HG02981 (cell line): ENCODE measurements around the gene PTAFR.
A peak's percentile ranks its signal among the peaks of the same experiment; 100 is the strongest.
"Not testable (repeated sequence)": the region's sequence is repeated elsewhere in the genome, so short reads cannot be mapped to it uniquely, and the experiment has no call there.

Experiments
- ATAC-seq: cut with Tn5 transposase; IDR thresholded peaks from one replicate; pipeline ENCODE4 v1.9.1; 2021; ENCODE audit warnings: mild to moderate bottlenecking, moderate library complexity; ENCODE audit not compliant: unreplicated experiment

PTAFR gene

DNA sequence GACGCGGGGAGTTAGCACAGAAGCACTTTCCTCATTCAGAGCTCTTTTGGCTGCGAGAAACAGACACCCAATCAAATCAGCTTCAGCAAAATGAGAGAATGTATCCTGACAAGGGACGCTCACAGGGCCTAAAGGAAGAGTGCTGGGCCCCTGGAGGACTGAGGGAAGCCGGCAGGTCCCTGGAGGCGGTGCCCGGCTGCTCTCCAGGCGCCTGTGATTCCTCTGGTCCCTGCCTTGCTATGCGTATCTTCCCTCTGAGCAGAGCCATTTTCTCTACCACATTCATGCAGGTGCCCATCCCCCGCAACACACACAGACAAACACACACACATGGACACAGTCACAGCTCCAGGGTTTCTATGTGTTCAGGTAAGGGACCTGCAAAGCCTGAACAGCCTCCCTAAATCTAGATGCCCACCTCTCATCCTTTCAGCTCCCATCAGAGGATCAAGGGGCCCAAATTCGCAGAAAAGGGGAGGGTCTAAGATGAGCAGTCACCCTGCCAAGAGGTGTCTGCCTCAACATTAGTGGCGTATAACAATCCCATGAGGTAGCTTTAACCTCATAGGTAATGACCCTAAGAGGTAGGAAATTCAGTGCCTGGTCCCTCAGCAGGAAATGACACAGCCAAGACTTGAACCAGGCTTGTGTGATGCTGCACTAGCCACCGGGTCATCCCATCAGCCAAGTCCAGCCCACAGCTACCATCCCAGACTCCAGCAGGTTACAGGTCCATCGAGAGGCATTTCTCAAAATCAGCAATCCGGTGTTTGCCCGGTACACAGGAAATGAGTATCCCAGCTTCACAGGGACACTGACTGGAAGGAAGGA, 29.0 kb downstream of the PTAFR start:
- ATAC-seq = peak; percentile 7

DNA sequence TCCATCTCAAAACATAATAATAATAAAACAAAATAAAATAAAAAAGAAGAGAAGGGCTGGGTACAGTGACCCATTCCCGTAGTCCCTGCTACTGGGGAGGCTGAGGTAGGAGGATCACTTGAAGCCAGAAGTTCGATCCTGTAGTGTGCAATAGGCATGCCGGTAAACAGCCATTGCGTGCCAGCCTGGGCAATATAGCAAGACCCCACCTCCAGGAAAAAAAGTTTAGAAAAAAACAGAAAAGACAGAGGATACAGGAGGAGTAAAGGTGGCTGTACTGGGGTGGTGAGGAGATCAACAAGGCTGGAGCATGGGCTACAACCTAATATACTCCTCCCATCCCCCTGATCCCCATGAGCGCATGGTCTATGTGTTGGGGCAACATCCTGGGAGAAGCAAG, 30.8 kb downstream of the PTAFR start:
- no peak for ATAC-seq

DNA sequence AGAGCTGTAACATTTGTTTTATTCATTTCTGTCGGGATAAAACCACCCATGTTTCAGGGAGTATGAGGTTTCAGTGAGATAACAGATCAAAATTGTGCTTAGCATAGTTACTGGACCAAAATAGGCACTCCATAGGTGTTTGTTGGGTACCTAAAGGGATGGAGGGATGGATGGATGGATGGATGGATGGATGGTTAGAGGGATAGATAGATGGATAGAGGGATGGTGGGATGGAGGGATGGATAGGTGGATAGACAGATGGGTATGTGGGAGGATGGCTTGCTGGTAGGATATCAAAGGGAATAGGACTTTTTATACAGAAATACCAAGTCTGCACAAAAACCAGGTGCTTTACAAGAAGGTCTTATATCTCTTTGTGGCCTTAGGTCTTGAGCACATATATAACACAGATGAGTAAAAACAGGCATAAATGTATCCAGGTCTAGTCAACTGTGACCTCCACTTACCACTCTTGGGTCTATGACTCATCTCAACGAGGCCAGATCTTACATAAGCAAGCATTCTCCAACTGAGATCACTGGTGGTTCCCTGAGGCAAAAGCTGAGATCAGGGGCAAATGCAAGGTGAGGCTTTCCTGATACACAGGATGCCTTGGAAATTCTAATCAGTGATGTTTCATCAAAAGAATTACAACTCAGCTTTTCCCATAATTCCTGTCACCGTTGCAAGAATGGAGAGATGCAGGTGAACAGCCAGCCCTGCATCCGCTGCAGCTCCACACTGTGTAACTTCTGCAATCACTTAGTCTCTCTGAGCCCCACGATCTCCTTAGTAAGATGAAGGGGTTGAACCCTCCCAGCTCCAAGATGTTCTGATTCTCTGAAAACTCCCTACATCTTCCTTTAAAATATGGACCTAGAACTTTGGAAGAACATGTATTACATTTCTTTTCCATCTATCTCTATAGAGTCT, 32.0 kb downstream of the PTAFR start:
- ATAC-seq = peak; percentile 85

DNA sequence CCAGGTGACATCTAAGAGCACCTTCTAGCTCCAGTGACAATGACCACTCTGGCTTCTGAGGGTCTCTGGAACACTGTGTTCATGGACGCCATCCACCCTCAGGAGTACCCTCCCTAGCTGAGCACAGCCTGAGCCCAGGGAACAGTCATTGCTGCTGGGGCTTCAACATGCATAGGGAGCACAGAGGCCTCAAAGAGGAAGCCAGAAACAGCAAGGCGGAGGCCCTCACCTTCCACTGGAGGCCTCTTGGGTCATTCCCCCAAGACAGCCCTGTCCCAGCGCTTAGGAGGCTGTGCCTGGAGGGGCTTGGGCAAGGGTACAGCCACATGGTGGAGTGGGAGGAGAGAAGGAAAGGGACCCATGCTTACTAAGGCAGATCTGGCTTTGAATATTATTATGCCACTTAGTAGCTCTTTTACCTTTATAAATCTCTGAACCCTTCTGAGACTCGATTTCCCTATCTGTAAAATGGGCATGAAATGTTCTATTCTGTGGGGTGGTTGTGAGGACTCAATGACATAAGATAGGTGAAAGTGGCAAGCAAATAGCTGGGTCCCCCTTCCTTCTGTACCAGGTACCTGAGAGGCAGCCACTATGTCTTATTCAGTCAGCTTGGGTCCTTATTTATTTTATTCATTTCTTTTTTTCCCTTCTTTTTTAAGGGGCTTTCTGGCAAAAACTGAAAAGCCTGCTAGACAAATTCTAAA, 32.8 kb downstream of the PTAFR start:
- no peak for ATAC-seq

DNA sequence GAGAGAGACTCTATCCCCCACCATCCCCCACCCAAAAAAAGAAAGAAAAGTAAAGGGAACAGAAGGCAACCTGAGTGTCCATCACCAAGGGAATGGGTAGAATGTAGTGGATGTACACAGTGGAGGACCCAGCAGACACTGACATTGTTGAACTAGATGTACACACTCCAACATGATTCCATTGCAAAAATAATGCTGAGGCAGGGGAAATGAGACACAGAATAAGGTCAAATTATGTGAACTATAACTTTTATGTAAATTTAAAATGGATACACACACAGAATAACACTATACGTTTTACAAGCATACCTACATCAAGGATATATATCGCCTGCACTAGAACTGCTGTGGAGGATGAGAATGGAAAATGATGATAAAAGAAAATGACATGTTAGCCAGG, 34.8 kb downstream of the PTAFR start:
- ATAC-seq = no peak

DNA sequence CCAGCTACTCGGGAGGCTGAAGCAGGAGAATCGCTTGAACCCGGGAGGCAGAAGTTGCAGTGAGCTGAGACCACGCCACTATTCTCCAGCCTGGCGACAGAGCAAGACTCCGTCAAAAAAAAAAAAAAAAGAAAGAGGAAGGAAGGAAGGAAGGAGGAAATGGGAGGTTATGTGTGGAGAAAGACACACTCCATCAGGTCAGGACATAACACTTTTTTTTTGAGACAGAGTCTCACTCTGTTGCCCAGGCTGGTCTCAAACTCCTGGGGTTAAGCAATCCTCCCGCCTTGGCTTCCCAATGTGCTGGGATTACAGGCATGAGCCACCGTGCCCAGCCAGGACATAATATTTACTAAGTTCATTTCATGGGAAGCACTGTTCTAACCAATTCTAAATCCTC, 36.6 kb downstream of the PTAFR start:
- not testable (repeated sequence) for ATAC-seq

DNA sequence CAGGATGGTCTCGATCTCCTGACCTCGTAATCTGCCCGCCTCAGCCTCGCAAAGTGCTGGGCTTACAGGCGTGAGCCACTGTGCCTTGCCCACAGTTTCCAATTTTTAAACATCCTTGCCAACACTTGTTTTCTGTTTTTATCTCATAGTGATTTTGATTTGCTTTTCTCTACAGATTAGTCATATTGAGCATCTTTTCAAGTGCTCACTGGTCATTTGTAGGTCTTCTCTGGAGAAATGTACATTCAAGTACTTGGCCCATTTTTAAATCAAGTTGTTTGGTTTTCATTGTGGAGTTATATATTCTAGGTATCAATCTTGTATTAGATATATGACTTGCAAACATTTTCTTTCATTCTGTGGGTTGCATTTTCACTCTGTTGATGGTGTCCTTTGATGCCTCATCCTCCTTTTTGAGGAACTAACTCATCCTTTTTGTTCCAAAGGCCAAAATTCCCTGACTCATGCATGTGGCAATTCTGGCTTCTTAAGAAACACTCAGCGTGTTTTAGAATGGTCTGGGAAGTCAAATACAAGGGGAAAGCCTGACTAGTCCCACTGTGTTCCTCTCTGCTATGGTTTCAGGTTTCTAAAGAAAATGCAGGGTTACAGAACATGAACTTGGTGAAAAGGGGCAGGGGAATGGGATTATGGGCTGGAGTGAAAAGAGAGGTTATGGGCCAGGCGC, 37.3 kb downstream of the PTAFR start:
- ATAC-seq = no peak

DNA sequence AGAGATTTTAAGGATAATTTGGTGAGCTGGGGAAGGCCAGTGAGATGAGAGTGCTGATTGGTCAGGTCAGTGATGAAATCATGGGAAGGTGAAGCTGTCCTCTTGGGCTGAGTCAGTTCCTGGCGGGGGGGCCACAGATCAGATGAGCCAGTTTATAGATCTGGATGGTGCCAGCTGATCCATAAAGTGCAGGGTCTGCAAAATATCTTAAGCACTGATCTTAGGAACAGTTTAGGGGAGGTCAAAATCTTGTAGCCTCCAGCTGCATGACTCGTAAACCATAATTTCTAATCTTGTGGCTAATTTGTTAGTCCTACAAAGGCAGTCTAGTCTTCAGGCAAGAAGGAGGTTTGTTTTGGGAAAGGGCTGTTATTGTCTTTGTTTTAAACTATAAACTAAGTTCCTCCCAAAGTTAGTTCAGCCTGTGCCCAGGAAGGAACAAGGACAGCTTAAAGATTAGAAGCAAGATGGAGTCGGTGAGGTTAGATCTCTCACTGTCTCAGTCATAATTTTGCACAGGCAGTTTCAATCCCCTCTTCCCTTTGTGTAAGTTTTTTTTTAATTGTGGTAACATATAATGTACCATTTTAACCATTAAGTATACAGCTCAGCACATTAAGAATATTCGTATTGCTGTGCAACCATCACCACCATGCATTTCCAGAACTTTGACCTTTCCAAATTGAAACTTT, 39.4 kb downstream of the PTAFR start:
- ATAC-seq = no peak

DNA sequence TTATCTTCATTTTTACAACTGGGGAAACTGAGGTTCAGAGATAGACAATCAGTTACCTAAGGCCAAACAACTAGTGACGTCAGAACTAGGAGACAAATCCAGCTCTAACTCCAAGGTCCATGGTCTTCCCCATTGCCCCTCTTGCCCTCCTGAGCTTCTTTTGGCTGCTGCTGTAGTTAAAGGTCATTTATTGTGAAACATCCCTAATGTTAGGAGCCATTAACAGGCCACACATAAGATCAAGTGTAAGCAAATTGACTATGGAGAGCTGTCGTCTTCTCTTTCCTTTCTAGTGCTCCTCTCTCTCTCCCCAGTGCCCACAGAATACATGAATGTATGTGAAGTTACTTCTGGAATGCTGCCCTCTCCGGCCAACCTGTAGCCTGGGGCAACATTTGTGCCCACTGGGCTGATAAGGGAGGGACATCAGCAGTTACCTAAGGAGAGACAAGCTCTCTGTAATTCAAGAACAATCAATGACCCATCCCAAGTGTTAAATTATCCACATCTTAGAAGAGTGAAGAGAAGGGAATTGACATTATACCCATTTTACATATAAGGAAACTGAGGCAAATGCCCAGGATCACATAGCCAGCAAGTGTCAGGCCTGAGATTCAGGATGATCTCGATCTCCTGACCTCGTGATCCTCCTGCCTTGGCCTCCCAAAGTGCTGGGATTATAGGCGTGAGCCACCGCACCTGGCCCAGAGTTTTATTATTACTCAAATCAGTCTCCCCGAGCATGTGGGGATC, 40.1 kb downstream of the PTAFR start:
- ATAC-seq = no peak

DNA sequence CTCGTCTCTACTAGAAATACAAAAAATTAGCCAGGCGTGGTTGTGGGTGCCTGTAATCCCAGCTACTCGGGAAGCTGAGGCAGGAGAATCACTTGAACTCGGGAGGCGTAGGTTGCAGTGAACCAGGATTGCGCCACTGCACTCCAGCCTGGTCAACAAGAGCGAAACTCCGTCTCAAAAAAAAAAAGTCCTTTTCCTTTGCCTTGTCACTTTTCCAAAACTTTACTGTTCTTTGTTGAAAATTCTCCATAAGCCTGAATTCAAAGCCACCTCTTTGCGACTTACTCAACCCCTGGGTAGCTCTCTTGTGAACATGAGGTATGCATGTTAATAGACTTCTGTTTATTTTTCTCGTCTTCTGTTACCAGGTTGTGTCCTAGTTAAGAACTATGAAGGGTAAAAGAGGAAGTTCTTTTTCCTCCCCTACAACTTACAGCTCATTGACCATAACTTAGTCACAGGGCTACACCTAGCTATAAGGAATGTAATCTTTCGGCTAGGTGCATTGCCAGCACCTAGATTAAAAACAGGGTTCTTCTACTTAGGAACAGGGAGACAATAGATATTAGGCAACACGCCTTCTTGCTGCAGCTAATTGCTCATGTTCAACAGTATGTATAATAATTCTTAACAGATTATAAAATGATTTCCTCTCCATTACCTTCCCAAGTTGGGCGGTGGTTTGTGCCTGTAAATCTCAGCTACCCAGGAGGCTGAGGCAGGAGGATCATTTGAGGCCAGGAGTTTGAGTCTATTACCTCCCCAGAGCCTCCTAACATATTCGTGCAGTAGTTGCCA, 40.9 kb downstream of the PTAFR start:
- ATAC-seq = no peak

DNA sequence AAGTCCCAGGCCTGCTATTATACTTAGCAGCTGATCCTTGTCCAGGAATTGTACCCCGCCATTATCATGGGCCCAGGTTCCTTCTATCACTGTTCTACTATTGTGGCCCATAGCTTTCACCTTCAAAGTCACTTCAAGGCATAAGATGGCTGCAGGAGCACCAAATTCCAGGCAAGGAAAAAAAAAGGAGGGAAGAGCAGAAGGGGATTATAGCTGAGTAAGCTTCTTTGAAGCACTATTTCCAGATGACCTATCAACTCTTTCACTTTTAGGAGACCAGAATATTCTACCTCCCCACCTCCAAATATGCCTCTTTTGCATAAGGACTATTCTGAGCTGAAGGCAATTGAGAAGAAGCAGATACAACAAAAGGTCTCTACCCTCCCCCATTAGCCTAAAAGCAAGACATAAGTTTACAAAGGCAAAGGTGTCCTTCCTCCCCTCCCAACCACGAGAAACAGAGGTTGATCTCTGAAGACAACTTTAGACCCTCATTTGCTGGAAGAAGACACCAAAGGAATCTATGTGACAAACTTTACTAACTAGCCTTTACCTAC, 41.8 kb downstream of the PTAFR start:
- no peak for ATAC-seq

DNA sequence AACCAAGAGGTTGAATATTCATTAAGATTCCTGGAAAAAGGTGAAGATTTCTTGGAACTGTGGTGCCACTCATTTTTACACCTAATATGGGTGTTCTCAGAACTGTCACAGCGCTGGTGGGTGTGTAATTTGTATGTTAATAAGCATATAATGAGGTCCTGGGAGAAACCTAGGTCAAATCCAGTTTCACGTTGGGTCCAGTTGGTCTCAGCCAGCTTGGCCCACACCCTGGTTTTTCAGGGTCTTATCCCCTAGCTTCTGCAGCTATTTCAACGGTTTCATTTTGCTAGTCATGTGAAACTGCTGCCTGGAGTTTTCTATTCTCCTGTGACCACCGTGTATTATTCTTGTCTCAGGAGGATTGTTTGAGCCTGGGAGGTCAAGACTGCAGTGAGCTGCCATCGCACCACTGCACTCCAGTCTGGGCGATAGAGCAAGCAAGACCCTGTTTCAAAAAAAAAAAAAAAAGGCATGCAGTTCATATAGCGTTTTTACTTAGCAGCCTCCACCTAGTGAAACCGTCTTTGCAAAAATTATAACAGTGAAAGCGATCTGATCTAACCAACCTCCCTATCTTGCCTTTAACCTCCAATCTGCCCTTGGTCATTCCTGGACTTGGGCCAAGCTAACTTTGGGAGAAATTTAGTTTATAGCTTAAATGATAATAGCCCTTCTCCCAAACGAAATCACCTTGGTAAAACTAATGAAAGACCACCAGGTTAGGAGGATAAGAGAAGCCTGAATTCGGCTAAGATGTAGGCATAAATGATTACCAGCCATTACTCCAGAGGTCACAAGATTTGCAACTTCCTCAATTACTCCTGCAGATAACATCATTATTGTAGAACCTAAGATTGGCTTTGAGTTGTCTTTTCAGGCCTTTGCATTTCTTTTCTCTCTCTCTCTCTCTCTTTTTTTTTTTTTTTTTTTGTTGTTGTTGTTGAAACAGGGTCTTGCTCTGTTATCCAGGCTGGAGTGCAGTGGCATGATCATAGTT, 44.0 kb downstream of the PTAFR start:
- no peak for ATAC-seq

DNA sequence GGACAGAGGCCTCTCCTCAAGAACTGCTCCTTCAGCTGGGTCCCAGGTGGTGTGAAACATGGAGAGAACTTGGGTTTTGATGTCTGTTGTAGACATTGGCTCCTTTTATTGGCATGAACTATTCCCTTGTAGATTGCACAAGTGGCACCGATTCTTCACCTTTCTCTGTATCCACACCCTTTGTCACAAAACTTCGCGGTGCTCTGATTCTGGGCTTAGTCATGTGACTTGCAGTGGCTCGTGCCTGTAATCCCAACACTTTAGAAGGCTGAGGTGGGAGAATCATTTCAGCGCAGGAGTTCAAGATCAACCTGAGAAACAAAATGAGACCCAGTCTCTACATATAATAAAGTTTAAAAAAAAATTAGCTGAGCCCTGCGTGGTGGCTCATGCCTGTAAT, 45.6 kb downstream of the PTAFR start:
- no peak for ATAC-seq

DNA sequence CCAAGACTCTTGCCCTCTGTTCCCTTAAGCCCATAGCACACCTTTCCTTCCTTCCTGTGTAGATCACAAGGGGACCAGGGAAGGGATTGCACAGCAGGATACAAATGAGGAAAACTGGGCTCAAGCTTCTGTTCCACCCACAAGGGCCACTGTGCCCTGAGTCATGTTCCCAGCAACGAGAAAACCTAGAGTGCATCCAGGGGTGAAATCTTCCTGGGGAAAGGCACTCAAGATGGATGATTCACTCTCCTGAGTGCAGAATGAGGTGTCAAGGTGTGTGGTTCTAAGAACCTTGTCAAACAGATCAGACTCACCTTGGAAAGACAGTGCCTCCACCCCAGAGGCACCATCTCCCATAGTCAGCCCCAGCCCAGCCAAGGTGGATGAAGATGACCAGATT, 47.3 kb downstream of the PTAFR start:
- ATAC-seq = no peak

DNA sequence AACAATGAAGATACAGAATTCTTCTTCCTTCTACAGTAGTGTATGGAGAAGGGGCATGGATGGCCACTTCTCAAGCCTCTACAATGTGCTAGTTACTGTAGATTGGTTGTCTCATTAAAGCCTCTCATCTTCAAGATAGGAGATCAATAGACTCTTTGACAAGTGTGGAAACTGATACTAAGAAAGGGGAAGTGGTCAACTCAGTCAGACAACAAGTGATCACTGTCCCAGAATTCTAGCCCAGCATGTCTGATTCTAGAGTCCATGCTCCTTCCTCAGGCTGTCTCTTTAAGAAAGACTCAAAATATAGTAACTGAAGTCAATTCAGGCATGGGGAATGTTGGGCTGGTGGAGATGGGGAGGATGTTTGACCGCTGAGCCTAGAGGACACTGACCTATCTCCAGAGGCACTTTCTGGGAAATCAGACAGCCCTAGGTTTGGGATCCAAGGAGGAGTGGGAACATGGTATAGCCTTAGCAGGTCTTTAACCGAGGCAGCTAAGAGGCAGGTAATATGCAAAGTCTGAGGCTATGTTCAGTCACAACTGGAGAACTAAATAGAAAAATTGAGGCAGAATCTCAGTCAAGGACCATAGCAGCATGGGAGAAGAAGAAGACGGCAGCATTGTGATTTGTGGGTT, 48.8 kb downstream of the PTAFR start:
- peak; percentile 75 for ATAC-seq

DNA sequence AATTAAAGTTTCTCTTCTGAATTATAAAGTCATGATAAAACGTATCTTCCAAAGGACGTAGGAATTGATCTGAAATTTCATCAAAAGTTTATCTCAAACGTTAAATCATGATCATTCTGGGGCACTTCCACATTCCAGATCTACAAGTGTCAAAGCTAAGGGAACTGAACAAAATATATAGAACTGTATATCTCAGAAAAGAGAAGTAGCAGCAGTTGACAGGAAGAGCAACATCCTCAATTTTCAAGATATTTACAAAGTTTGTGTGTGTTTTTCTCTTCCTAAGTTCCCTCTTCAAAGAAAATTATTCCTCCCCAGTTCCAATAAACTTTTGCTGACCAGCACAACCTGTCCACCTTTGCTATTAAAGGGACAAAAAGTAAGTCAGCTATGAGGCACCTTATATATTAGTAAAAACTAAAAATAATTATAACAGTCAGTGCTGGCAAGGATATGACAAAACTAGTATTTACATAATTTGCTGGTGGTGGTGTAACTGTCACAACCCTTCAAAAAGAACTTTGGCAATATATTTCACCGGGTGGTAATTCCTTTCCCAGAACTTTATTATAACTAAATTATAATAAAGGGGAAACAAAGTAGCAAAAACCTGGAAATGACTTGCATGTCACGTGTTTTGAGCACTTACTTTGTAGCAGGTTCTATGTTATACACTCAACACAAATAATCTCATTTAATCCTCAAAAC, 49.6 kb downstream of the PTAFR start:
- no peak for ATAC-seq
